Measurements from ENCODE around the gene CSNK1A1.
"Not testable (repeated sequence)": the region's sequence is repeated elsewhere in the genome, so short reads cannot be mapped to it uniquely, and the experiment has no call there.

GRCh38 chr5:149595105-149595504 lies 43.9 kb upstream of the CSNK1A1 start:
- not testable (repeated sequence) for TF ChIP-seq CTCF (IDR thresholded peaks at IDR 0.05 in 4 of 5, conservative IDR thresholded peaks at IDR 0.05 in 1 of 5); POLR2A (IDR thresholded peaks at IDR 0.05)
